Smooth muscle cell (in vitro differentiated cells): ENCODE results near the gene TTLL8. TPM values are rescaled to one million over a fixed set of nuclear protein-coding genes. Genes with fewer than 3 reads are reported as not detected.

Experiments
- DNase-seq: peaks from one replicate; lab custom pipeline; 2025; ENCODE audit not compliant: unreplicated experiment; lab: John Stamatoyannopoulos, UW
- H2AFZ ChIP-seq: fragments of 200-600 bp; sonication (generic); 2 replicates; pipeline ENCODE4 v1.6.0; 2016; ENCODE audit warnings: antibody characterized with exemption, low read depth, mild to moderate bottlenecking
- H3F3A ChIP-seq: fragments of 200-600 bp; sonication (generic); 2 replicates; pipeline ENCODE4 v1.6.0; 2017; ENCODE audit warnings: antibody characterized with exemption, low read depth
- H3K27ac ChIP-seq: fragments of 200-600 bp; sonication (generic); 2 replicates; pipeline ENCODE4 v1.5.1; 2016; ENCODE audit warnings: low read depth, mild to moderate bottlenecking
- H3K27me3 ChIP-seq: fragments of 200-600 bp; sonication (generic); 2 replicates; pipeline ENCODE4 v1.6.1; 2016; ENCODE audit warnings: low read depth, mild to moderate bottlenecking
- H3K36me3 ChIP-seq: fragments of 200-600 bp; sonication (generic); 2 replicates; pipeline ENCODE4 v1.5.1; 2016; ENCODE audit warnings: low read depth
- H3K4me1 ChIP-seq: fragments of 200-600 bp; sonication (generic); 2 replicates; pipeline ENCODE4 v1.5.1; 2016; ENCODE audit warnings: low read depth
- H3K4me2 ChIP-seq: fragments of 200-600 bp; sonication (generic); 2 replicates; pipeline ENCODE4 v1.6.0; 2016; ENCODE audit warnings: mild to moderate bottlenecking
- H3K4me3 ChIP-seq: fragments of 200-600 bp; sonication (generic); 2 replicates; pipeline ENCODE4 v1.5.1; 2016; ENCODE audit warnings: mild to moderate bottlenecking
- H3K79me2 ChIP-seq: fragments of 200-600 bp; sonication (generic); 2 replicates; pipeline ENCODE4 v1.6.0; 2016; ENCODE audit warnings: low read depth, mild to moderate bottlenecking
- H3K9ac ChIP-seq: fragments of 200-600 bp; sonication (generic); 2 replicates; pipeline ENCODE4 v1.6.0; 2016; ENCODE audit warnings: low read depth
- H3K9me3 ChIP-seq: fragments of 200-600 bp; sonication (generic); replicated peaks from 2 replicates; pipeline ENCODE4 v1.5.1; 2016; ENCODE audit warnings: low read depth
- H4K20me1 ChIP-seq: fragments of 200-600 bp; sonication (generic); 2 replicates; pipeline ENCODE4 v1.6.0; 2016; ENCODE audit warnings: low read depth
- WGBS: methylation state at CpG from one replicate; pipeline ENCODE4 v1.1.7; 2016; ENCODE audit warnings: low lambda C conversion rate; 5-methylcytosine and 5-hydroxymethylcytosine counted together
- polyA plus RNA-seq: library from polyadenylated mRNA; unstranded; fragments of >200 nt; fragmentation: Nextera tagmentation; extraction: Ambion mirVana; gene quantifications from 2 replicates; pipeline ENCODE4 v1.2.1, GENCODE V29; 2016
- total RNA-seq: library from RNA; depleted of rRNA; stranded (reverse); fragments of >200 nt; gene quantifications from 2 replicates; pipeline ENCODE4 v1.2.3, GENCODE V29; 2014
- TF ChIP-seq, protein P1 (sequence below): fragments of 200-600 bp; sonication (generic); IDR thresholded peaks from 2 replicates; pipeline ENCODE4 v1.5.1; 2017; ENCODE audit warnings: borderline replicate concordance, mild to moderate bottlenecking, antibody characterized with exemption; ENCODE audit not compliant: insufficient read depth, poor library complexity, severe bottlenecking

TTLL8 gene
- total and polyA plus RNA-seq, 2 experiments from 2014 or later = 0.10 TPM; not detected in 1

DNA sequence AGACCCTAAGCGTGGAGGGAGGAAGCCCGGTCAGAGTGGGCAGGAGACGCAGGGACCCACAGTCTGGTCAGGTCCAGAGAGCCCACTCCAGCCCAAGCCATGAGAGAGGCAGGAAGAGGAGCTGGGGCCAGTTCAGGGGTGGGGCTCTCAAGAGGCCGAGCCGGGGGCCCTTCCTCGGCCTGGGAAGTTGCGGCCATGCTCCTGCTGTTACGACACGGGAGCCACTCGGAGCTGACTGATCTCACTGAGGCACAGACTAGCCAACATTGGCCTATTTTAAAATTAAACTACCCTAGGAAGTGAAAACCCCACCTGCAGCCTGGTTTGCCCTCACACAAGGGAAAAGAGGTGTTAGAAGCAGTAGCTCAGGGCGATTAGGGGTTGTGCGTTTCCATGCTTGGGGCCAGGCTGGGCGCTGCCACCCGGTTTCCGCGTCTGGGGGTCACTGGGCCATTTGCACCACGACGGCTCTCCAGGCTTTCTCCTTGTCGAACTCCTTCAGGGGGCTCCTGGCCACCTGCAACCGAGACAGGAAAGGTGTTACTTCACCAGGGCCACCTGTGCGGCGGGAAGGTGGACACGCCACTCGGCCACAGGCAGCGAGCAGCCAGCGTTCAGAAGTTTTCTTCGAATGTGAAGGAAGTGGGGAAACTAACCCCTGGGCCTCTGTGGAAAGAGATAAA is 3.2 kb upstream of the TTLL8 start:
- Histone ChIP-seq H2AFZ (no peak overlapping the region), H4K20me1 (no peaks in the 10 kb centered on the region), H3K4me1 (peaks cover 6% of the 10 kb centered on the region), H3K4me3 (no peak overlapping the region), H3K9me3 (no peaks in the 10 kb centered on the region), H3K79me2 (no peaks in the 10 kb centered on the region), H3K27me3 (peaks cover 5% of the 10 kb centered on the region), H3K9ac (no peak overlapping the region), H3K4me2 (no peak overlapping the region), H3K27ac (no peak overlapping the region), H3F3A (no peaks in the 10 kb centered on the region), H3K36me3 (no peaks in the 10 kb centered on the region)
- WGBS = 92% methylated on average over 27 of the region's 27 CpGs
- no peak for DNase-seq
- TF ChIP-seq, protein P1, sequence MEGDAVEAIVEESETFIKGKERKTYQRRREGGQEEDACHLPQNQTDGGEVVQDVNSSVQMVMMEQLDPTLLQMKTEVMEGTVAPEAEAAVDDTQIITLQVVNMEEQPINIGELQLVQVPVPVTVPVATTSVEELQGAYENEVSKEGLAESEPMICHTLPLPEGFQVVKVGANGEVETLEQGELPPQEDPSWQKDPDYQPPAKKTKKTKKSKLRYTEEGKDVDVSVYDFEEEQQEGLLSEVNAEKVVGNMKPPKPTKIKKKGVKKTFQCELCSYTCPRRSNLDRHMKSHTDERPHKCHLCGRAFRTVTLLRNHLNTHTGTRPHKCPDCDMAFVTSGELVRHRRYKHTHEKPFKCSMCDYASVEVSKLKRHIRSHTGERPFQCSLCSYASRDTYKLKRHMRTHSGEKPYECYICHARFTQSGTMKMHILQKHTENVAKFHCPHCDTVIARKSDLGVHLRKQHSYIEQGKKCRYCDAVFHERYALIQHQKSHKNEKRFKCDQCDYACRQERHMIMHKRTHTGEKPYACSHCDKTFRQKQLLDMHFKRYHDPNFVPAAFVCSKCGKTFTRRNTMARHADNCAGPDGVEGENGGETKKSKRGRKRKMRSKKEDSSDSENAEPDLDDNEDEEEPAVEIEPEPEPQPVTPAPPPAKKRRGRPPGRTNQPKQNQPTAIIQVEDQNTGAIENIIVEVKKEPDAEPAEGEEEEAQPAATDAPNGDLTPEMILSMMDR = no peak

GRCh38 chr22:50060441-50061140 is 2.5 kb upstream of the TTLL8 start:
- H3K27me3 ChIP-seq = peaks cover 5% of the 10 kb centered on the region
- H3K36me3 ChIP-seq = no peaks in the 10 kb centered on the region
- no peak for DNase-seq
- H4K20me1 ChIP-seq = no peaks in the 10 kb centered on the region
- 87% methylated on average over 27 of the region's 28 CpGs for WGBS
- no peaks in the 10 kb centered on the region for H3K79me2 ChIP-seq
- H3K9me3 ChIP-seq = no peaks in the 10 kb centered on the region
- no peak overlapping the region for H3K4me3 ChIP-seq
- TF ChIP-seq, protein P1 = no peak
- no peaks in the 10 kb centered on the region for H3F3A ChIP-seq
- H3K9ac ChIP-seq = no peak overlapping the region
- H3K27ac ChIP-seq = no peak overlapping the region
- peaks cover 6% of the 10 kb centered on the region for H3K4me1 ChIP-seq
- no peak overlapping the region for H3K4me2 ChIP-seq
- H2AFZ ChIP-seq = no peak overlapping the region

DNA sequence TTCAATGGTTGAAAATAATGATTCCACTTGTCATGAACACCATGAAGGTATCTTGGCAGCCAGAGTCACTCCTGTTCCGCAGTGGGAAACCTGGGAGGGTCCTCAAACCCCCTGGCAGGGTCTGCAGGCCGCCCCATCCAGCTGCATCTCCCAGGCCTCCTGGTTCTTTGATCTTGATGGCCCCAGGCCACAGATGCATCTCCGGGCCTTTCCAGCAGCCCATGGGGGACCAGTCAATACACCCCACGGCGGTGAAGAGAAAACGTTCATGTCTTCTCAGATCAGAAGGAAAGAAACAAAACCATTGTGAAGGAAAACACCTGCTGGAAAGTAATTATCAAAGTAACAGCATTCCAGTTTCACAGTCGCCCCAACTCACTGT is 1.8 kb upstream of the TTLL8 start:
- H3K4me3 ChIP-seq = no peak overlapping the region
- no peaks in the 10 kb centered on the region for H3F3A ChIP-seq
- H3K27me3 ChIP-seq = peaks cover 5% of the 10 kb centered on the region
- no peaks in the 10 kb centered on the region for H4K20me1 ChIP-seq
- H3K4me1 ChIP-seq = peaks cover 6% of the 10 kb centered on the region
- no peak overlapping the region for H3K27ac ChIP-seq
- no peaks in the 10 kb centered on the region for H3K79me2 ChIP-seq
- H3K36me3 ChIP-seq = no peaks in the 10 kb centered on the region
- no peaks in the 10 kb centered on the region for H3K9me3 ChIP-seq
- no peak overlapping the region for H3K9ac ChIP-seq
- no peak overlapping the region for H2AFZ ChIP-seq
- no peak for DNase-seq
- 90% methylated on average over 7 of the region's 7 CpGs for WGBS
- TF ChIP-seq, protein P1 = no peak
- no peak overlapping the region for H3K4me2 ChIP-seq
